Measurements from ENCODE around the gene CR1.
"Not testable (repeated sequence)": the region's sequence is repeated elsewhere in the genome, so short reads cannot be mapped to it uniquely, and the experiment has no call there.

The CR1 gene

GRCh38 chr1:207594095-207594494 lies 98.1 kb downstream of the CR1 start:
- DNase-seq, result not testable (repeated sequence)

- DNase-seq, result no peak
Measured at GRCh38 chr1:207603777-207604176, 107.8 kb downstream of the CR1 start.

GRCh38 chr1:207605444-207606361 lies 109.7 kb downstream of the CR1 start:
- no peak for DNase-seq

- DNase-seq, result no peak
Measured at GRCh38 chr1:207606362-207606755, 110.4 kb downstream of the CR1 start.

GRCh38 chr1:207612762-207613161 lies 116.8 kb downstream of the CR1 start:
- no peak for DNase-seq

GRCh38 chr1:207619871-207620542 lies 124.0 kb downstream of the CR1 start:
- DNase-seq, result no peak

- DNase-seq, result no peak
Measured at GRCh38 chr1:207620543-207620893, 124.6 kb downstream of the CR1 start.

- DNase-seq, result not testable (repeated sequence)
Measured at GRCh38 chr1:207625504-207626071, 129.6 kb downstream of the CR1 start.

- no peak for DNase-seq
Measured at GRCh38 chr1:207626972-207627337, 131.0 kb downstream of the CR1 start.

GRCh38 chr1:207627496-207627895 lies 131.5 kb downstream of the CR1 start:
- DNase-seq, result no peak

- DNase-seq, result no peak
Measured at GRCh38 chr1:207628776-207629175, 132.8 kb downstream of the CR1 start.

- no peak for DNase-seq
Measured at GRCh38 chr1:207631137-207631536, 135.2 kb downstream of the CR1 start.

- DNase-seq, result no peak
Measured at GRCh38 chr1:207633226-207633625, 137.3 kb downstream of the CR1 start.

GRCh38 chr1:207633699-207634289 lies 137.8 kb downstream of the CR1 start:
- DNase-seq, result not testable (repeated sequence)

GRCh38 chr1:207634293-207634692 lies 138.3 kb downstream of the CR1 start:
- not testable (repeated sequence) for DNase-seq

- not testable (repeated sequence) for DNase-seq
Measured at GRCh38 chr1:207635569-207636186, 139.7 kb downstream of the CR1 start.

GRCh38 chr1:207638487-207639145 lies 142.7 kb downstream of the CR1 start:
- not testable (repeated sequence) for DNase-seq

- not testable (repeated sequence) for DNase-seq
Measured at GRCh38 chr1:207639362-207639761, 143.4 kb downstream of the CR1 start.

- DNase-seq, result no peak
Measured at GRCh38 chr1:207644166-207644851, 148.4 kb downstream of the CR1 start.

GRCh38 chr1:207644852-207645634 lies 149.1 kb downstream of the CR1 start, which contains the start of gene CR1L:
CR1L (plus strand) TSS chr1:207645133; CDS start chr1:207645234, 101 bp downstream.
- no peak for DNase-seq

- no peak for DNase-seq
Measured at GRCh38 chr1:207645635-207646081, 149.7 kb downstream of the CR1 start.
